ENCODE data around the gene TOB1. TPM values are rescaled to one million over a fixed set of nuclear protein-coding genes. Genes with fewer than 3 reads are reported as not detected.

Gene TOB1
- total RNA-seq, 1 donor from 2014 or later, result 26.2 TPM

DNA sequence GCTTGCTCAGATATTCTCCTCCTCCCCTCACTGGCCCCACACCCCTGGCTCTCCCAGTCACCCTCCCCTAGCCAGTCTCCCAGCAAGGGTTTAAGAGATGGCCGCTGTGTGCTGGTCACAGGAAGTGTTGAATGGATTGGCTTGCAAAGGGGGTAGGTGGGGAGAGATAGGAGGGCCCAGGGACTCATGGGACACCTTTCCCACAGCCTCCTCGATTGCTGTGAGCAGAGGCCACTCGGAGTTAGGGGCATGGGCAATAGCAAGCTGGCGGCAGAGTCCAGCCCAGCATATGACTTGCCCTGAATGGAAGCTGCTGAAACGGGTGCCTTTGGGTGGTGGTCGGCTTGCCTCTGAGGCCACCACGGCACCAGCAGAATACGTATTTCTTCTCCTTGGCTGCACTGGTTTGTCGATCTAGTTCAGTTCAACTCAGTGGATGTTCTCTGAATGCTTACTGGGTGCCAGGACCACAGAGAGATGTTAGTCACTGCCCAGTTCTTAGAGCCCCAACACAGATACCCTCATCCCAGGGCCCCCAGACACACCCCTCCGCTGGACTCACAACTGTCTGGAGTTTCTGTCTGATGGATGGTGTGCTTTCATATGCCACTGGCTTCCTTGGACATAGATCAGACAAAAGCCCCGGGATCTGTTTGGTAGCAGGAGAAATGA lies 24.7 kb downstream of the TOB1 start:
- H3K9me3 Mint-ChIP-seq, result no peaks in the 10 kb centered on the region
- no peaks in the 10 kb centered on the region for H3K36me3 Mint-ChIP-seq (ENCODE audit: low read depth)
- H3K27ac Mint-ChIP-seq (ENCODE audit: unreplicated experiment), result peak overlapping the region; percentile 40
- H3K27me3 Mint-ChIP-seq (ENCODE audit: low read depth), result no peaks in the 10 kb centered on the region
- H3K4me3 Mint-ChIP-seq, result no peak overlapping the region
- no peak for DNase-seq (ENCODE audit: low read depth, low spot score)
- TF ChIP-seq, protein P1, sequence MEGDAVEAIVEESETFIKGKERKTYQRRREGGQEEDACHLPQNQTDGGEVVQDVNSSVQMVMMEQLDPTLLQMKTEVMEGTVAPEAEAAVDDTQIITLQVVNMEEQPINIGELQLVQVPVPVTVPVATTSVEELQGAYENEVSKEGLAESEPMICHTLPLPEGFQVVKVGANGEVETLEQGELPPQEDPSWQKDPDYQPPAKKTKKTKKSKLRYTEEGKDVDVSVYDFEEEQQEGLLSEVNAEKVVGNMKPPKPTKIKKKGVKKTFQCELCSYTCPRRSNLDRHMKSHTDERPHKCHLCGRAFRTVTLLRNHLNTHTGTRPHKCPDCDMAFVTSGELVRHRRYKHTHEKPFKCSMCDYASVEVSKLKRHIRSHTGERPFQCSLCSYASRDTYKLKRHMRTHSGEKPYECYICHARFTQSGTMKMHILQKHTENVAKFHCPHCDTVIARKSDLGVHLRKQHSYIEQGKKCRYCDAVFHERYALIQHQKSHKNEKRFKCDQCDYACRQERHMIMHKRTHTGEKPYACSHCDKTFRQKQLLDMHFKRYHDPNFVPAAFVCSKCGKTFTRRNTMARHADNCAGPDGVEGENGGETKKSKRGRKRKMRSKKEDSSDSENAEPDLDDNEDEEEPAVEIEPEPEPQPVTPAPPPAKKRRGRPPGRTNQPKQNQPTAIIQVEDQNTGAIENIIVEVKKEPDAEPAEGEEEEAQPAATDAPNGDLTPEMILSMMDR (conservative IDR thresholded peaks at IDR 0.05), result no peak
- peaks cover 17% of the 10 kb centered on the region for H3K4me1 Mint-ChIP-seq

DNA sequence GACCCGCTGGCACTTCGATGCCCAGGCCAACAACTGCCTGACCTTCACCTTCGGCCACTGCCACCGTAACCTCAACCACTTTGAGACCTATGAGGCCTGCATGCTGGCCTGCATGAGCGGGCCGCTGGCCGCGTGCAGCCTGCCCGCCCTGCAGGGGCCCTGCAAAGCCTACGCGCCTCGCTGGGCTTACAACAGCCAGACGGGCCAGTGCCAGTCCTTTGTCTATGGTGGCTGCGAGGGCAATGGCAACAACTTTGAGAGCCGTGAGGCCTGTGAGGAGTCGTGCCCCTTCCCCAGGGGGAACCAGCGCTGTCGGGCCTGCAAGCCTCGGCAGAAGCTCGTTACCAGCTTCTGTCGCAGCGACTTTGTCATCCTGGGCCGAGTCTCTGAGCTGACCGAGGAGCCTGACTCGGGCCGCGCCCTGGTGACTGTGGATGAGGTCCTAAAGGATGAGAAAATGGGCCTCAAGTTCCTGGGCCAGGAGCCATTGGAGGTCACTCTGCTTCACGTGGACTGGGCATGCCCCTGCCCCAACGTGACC lies 25.8 kb downstream of the TOB1 start:
- Mint-ChIP-seq H3K36me3 (ENCODE audit: low read depth) (no peaks in the 10 kb centered on the region), H3K27ac (ENCODE audit: unreplicated experiment) (no peak overlapping the region), H3K4me3 (no peak overlapping the region), H3K4me1 (peaks cover 19% of the 10 kb centered on the region), H3K27me3 (ENCODE audit: low read depth) (no peaks in the 10 kb centered on the region), H3K9me3 (no peaks in the 10 kb centered on the region)
- DNase-seq (ENCODE audit: low read depth, low spot score), result no peak
- TF ChIP-seq, protein P1 (conservative IDR thresholded peaks at IDR 0.05), result no peak

DNA sequence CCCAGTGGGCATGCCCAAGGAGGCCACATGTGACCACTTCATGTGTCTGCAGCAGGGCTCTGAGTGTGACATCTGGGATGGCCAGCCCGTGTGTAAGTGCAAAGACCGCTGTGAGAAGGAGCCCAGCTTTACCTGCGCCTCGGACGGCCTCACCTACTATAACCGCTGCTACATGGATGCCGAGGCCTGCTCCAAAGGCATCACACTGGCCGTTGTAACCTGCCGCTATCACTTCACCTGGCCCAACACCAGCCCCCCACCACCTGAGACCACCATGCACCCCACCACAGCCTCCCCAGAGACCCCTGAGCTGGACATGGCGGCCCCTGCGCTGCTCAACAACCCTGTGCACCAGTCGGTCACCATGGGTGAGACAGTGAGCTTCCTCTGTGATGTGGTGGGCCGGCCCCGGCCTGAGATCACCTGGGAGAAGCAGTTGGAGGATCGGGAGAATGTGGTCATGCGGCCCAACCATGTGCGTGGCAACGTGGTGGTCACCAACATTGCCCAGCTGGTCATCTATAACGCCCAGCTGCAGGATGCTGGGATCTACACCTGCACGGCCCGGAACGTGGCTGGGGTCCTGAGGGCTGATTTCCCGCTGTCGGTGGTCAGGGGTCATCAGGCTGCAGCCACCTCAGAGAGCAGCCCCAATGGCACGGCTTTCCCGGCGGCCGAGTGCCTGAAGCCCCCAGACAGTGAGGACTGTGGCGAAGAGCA lies 26.4 kb downstream of the TOB1 start:
- no peak for DNase-seq (ENCODE audit: low read depth, low spot score)
- H3K4me1 Mint-ChIP-seq, result peaks cover 22% of the 10 kb centered on the region

DNA sequence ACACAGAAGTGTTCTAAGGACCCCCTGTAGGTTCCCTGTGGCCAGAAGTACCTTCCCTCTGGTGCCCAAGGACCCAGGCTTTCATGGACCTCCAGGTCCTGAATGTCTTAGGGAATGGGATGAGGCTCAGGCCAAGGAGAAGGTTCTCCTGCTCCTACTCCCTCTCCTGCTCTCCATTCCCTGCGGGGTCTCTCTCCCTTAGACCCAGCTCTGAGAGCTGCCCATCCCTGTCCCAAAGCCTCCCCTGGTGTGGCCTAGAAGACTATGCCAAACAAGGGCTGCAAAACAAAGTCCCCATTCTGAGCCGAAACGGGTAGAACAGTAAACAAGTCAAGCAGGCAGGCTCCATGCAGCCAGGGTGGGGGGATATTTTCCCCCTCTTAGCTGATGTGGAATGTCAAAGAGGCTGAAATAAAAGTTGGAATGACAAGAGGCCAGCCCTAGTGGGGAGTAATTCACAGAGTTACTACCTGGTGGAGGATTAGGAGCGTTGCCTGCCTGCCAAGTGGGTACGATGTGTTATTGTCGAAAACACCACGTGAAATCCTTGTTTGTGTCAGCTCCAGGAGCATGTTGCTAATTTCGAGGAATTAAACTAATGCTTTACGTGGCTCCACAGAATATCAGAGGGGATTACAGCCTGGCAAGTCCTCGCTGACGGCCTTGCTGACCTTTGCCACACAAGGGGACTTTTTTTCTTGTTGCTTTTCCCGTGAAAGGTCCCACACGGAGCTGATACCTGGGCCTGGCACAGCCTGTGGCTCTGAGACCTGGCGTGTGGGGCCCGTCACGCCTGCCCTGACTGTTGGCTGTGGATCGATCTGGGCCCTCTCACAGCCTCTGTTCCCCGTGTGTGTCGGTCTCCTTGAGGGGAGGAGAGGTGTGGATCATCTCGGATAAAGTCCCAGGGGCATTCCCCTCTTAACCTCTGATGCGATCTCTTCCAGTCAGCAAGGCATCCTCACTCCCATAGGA lies 27.9 kb downstream of the TOB1 start:
- Mint-ChIP-seq H3K9me3 (no peaks in the 10 kb centered on the region), H3K27me3 (ENCODE audit: low read depth) (no peaks in the 10 kb centered on the region), H3K36me3 (ENCODE audit: low read depth) (no peaks in the 10 kb centered on the region), H3K4me1 (peaks cover 28% of the 10 kb centered on the region), H3K27ac (ENCODE audit: unreplicated experiment) (no peak overlapping the region), H3K4me3 (no peak overlapping the region)
- TF ChIP-seq, protein P1 (conservative IDR thresholded peaks at IDR 0.05), result no peak
- no peak for DNase-seq (ENCODE audit: low read depth, low spot score)

More for the DNA sequence above, 26.4 kb downstream of the TOB1 start:
- H3K9me3 Mint-ChIP-seq, result no peaks in the 10 kb centered on the region
- TF ChIP-seq, protein P1 (conservative IDR thresholded peaks at IDR 0.05), result no peak
- H3K27ac Mint-ChIP-seq (ENCODE audit: unreplicated experiment), result no peak overlapping the region
- no peaks in the 10 kb centered on the region for H3K27me3 Mint-ChIP-seq (ENCODE audit: low read depth)
- no peaks in the 10 kb centered on the region for H3K36me3 Mint-ChIP-seq (ENCODE audit: low read depth)
- H3K4me3 Mint-ChIP-seq, result no peak overlapping the region
